DOHH2 (cell line): ENCODE data around the gene FTCDNL1.

ENCODE experiments used
- EZH2phosphoT487 ChIP-seq: fragments of 200-600 bp; sonication (generic); IDR thresholded peaks from 2 replicates; pipeline ENCODE4 v1.6.1; 2017; ENCODE audit warnings: borderline replicate concordance, mild to moderate bottlenecking, antibody characterized with exemption, low read length, moderate library complexity, mixed read lengths
- TF ChIP-seq, protein P1 (sequence below): fragments of 200-600 bp; sonication (generic); IDR thresholded peaks from one replicate; pipeline ENCODE4 v1.5.1; 2014; ENCODE audit warnings: antibody characterized with exemption, mild to moderate bottlenecking, low read depth, low read length; ENCODE audit not compliant: poor library complexity, severe bottlenecking

DNA sequence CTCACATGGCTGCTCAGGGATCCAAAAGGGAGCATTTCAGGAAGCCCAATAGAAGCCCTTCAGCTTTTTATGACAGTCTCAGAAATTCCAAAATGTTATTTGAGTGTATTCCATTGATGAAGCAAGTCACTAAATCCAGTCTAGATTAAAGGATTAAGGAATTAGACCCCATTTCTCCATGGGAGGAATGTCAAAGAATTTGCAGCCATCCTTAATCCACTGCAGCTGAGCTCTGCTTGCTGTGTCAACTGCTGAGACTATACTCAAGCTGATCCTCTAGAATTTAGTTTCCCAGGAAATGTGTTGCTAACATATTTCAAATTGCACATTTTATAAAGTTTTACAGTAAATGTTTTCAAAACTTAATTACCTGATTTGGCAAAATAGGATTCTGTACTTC is 31.7 kb upstream of the FTCDNL1 start:
- TF ChIP-seq, protein P1, sequence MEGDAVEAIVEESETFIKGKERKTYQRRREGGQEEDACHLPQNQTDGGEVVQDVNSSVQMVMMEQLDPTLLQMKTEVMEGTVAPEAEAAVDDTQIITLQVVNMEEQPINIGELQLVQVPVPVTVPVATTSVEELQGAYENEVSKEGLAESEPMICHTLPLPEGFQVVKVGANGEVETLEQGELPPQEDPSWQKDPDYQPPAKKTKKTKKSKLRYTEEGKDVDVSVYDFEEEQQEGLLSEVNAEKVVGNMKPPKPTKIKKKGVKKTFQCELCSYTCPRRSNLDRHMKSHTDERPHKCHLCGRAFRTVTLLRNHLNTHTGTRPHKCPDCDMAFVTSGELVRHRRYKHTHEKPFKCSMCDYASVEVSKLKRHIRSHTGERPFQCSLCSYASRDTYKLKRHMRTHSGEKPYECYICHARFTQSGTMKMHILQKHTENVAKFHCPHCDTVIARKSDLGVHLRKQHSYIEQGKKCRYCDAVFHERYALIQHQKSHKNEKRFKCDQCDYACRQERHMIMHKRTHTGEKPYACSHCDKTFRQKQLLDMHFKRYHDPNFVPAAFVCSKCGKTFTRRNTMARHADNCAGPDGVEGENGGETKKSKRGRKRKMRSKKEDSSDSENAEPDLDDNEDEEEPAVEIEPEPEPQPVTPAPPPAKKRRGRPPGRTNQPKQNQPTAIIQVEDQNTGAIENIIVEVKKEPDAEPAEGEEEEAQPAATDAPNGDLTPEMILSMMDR: no peak
- TF ChIP-seq EZH2phosphoT487: no peak
